HepG2 (cell line): ENCODE data around the gene P3H4. TPM values are rescaled to one million over a fixed set of nuclear protein-coding genes. Genes with fewer than 3 reads are reported as not detected.

Experiments
- ATF1 ChIP-seq: IDR thresholded peaks from 2 replicates; pipeline ENCODE4 v1.6.1; 2016; ENCODE audit warnings: mild to moderate bottlenecking, control low read depth
- HDAC2 ChIP-seq: sonication (generic); formaldehyde crosslinking; IDR thresholded peaks from 2 replicates; pipeline ENCODE4 v1.4.0; 2020; ENCODE audit warnings: missing genetic modification reagents
- MED13 ChIP-seq: sonication (generic); formaldehyde crosslinking; IDR thresholded peaks from 2 replicates; pipeline ENCODE4 v1.5.0; 2020; ENCODE audit warnings: missing genetic modification reagents
- MED8 ChIP-seq: sonication (generic); formaldehyde crosslinking; IDR thresholded peaks from 2 replicates; pipeline ENCODE4 v1.8.1; 2023; ENCODE audit warnings: mild to moderate bottlenecking, missing genetic modification reagents; ENCODE audit not compliant: insufficient replicate concordance
- MTA1 ChIP-seq: sonication (generic); formaldehyde crosslinking; IDR thresholded peaks from 2 replicates; pipeline ENCODE4 v1.4.0; 2020; ENCODE audit warnings: missing genetic modification reagents, mild to moderate bottlenecking, borderline replicate concordance
- NRL ChIP-seq: sonication (generic); formaldehyde crosslinking; IDR thresholded peaks from 2 replicates; pipeline ENCODE4 v1.5.0; 2020; ENCODE audit warnings: missing genetic modification reagents, mild to moderate bottlenecking, moderate library complexity, borderline replicate concordance
- PHF21A ChIP-seq: sonication (generic); formaldehyde crosslinking; IDR thresholded peaks from 2 replicates; pipeline ENCODE4 v1.5.0; 2020; ENCODE audit warnings: mild to moderate bottlenecking, missing genetic modification reagents
- PHF5A ChIP-seq: IDR thresholded peaks from one replicate; pipeline ENCODE4 v1.6.1; 2018; ENCODE audit warnings: low read depth, missing genetic modification reagents; ENCODE audit not compliant: unreplicated experiment
- THAP11 ChIP-seq: IDR thresholded peaks from 2 replicates; pipeline ENCODE4 v1.6.1; 2016; ENCODE audit warnings: missing biosample characterization, missing genetic modification reagents
- ZMYM4 ChIP-seq: sonication (generic); formaldehyde crosslinking; IDR thresholded peaks from 2 replicates; pipeline ENCODE4 v1.8.1; 2023; ENCODE audit warnings: mild to moderate bottlenecking, missing genetic modification reagents
- ZNF766 ChIP-seq: sonication (generic); formaldehyde crosslinking; IDR thresholded peaks from 2 replicates; pipeline ENCODE4 v1.5.0; 2020; ENCODE audit warnings: missing genetic modification reagents, borderline replicate concordance
- ZNF891 ChIP-seq: sonication (generic); formaldehyde crosslinking; IDR thresholded peaks from 2 replicates; pipeline ENCODE4 v1.5.0; 2020; ENCODE audit warnings: mild to moderate bottlenecking, missing genetic modification reagents
- polyA plus RNA-seq, 8 experiments: library from polyadenylated mRNA; depleted of rRNA in 3 of 8; stranded (reverse) in 7 of 8; unstranded in 1 of 8; fragments of >200 nt; fragmentation: Illumina TruSeq in 4 of 8; extraction: Trizol in 4 of 8; gene quantifications; 2 replicates each; pipeline versions ENCODE4 v1.2.1 to v1.2.3, GENCODE V29; 2011 to 2016; ENCODE audit warnings: low read depth in 4 of 8, missing spikeins in 1 of 8, mixed read lengths in 1 of 8; ENCODE audit not compliant: insufficient read depth in 1 of 8
- total RNA-seq, 5 experiments: library from RNA; depleted of rRNA; stranded (reverse); fragments of >200 nt; fragmentation: Illumina TruSeq; extraction: Trizol; gene quantifications; 2 replicates each; pipeline ENCODE4 v1.2.3, GENCODE V29; 2016; ENCODE audit warnings: low read depth in 1 of 5
- TF ChIP-seq, protein P1 (sequence below): IDR thresholded peaks from 2 replicates; pipeline ENCODE4 v1.6.1; 2012; ENCODE audit warnings: low read depth, low read length, improper control_type of control experiment
- TF ChIP-seq, protein P2 (sequence below): sonication (generic); formaldehyde crosslinking; IDR thresholded peaks from 2 replicates; pipeline ENCODE4 v1.4.0; 2020; ENCODE audit warnings: missing genetic modification reagents, mild to moderate bottlenecking, borderline replicate concordance
- TF ChIP-seq, protein P3 (sequence below), 2 experiments: IDR thresholded peaks; 2 replicates each; pipeline ENCODE4 v1.6.1; 2011 to 2012; ENCODE audit warnings: low read length in 2 of 2, borderline replicate concordance in 1 of 2, low read depth in 1 of 2, mild to moderate bottlenecking in 1 of 2, moderate library complexity in 1 of 2
- TF ChIP-seq, protein P4 (sequence below): sonication (generic); formaldehyde crosslinking; IDR thresholded peaks from 2 replicates; pipeline ENCODE4 v1.5.1; 2020; ENCODE audit warnings: mild to moderate bottlenecking, missing genetic modification reagents, moderate library complexity

P3H4 gene
- total and polyA plus RNA-seq, 2 of the 13 experiments (the other 11 are each of a cell fraction or from before 2014, with no cell fraction given) = 37.1 to 50.6 TPM

DNA sequence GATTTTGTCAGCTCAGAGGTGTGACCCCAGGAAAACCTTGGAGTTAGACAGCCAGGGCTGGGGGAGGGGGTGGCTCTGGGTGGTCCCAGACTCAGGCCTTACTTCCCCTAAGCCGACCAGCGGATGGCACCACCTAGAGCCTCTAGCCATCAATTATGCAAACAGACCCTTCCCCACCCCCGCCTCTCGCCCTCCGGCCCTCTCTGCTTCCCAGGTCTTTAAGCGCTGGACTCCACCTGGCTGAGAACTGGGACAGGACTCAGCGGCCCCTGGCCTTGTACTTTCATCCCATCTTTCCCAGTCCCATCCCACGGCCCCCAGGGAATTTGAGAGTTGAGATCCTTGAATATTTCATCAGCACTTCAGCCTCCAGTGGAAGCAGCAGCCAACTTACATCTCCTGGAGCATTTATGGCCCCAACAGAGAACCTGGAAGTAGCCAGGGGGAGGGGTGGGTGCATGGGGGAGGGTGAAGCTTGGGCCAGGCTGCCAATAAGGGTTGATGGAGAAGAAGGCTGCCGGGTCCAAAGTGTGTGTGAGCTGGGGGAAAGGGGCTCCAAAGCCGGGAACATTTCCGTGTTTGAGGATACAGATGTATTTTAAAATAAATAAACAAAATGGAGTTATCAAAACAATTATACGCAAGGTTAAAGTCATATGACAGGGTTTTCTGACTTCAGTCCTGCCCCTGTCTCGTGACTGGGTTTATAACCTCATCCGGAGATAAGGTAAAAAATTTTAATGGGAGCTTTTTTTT lies 17.8 kb downstream of the P3H4 start (continued):
- TF ChIP-seq, protein P1, sequence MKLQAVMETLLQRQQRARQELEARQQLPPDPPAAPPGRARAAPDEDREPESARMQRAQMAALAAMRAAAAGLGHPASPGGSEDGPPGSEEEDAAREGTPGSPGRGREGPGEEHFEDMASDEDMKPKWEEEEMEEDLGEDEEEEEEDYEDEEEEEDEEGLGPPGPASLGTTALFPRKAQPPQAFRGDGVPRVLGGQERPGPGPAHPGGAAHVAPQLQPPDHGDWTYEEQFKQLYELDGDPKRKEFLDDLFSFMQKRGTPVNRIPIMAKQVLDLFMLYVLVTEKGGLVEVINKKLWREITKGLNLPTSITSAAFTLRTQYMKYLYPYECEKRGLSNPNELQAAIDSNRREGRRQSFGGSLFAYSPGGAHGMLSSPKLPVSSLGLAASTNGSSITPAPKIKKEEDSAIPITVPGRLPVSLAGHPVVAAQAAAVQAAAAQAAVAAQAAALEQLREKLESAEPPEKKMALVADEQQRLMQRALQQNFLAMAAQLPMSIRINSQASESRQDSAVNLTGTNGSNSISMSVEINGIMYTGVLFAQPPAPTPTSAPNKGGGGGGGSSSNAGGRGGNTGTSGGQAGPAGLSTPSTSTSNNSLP = no peak
- TF ChIP-seq, protein P2, sequence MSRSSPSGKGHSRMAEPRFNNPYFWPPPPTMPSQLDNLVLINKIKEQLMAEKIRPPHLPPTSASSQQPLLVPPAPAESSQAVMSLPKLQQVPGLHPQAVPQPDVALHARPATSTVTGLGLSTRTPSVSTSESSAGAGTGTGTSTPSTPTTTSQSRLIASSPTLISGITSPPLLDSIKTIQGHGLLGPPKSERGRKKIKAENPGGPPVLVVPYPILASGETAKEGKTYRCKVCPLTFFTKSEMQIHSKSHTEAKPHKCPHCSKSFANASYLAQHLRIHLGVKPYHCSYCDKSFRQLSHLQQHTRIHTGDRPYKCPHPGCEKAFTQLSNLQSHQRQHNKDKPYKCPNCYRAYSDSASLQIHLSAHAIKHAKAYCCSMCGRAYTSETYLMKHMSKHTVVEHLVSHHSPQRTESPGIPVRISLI (CRISPR knock-in tag) = no peak
- TF ChIP-seq, protein P3, sequence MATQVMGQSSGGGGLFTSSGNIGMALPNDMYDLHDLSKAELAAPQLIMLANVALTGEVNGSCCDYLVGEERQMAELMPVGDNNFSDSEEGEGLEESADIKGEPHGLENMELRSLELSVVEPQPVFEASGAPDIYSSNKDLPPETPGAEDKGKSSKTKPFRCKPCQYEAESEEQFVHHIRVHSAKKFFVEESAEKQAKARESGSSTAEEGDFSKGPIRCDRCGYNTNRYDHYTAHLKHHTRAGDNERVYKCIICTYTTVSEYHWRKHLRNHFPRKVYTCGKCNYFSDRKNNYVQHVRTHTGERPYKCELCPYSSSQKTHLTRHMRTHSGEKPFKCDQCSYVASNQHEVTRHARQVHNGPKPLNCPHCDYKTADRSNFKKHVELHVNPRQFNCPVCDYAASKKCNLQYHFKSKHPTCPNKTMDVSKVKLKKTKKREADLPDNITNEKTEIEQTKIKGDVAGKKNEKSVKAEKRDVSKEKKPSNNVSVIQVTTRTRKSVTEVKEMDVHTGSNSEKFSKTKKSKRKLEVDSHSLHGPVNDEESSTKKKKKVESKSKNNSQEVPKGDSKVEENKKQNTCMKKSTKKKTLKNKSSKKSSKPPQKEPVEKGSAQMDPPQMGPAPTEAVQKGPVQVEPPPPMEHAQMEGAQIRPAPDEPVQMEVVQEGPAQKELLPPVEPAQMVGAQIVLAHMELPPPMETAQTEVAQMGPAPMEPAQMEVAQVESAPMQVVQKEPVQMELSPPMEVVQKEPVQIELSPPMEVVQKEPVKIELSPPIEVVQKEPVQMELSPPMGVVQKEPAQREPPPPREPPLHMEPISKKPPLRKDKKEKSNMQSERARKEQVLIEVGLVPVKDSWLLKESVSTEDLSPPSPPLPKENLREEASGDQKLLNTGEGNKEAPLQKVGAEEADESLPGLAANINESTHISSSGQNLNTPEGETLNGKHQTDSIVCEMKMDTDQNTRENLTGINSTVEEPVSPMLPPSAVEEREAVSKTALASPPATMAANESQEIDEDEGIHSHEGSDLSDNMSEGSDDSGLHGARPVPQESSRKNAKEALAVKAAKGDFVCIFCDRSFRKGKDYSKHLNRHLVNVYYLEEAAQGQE (IDR thresholded peaks at IDR 0.05; ENCODE audit: borderline replicate concordance in 1 of 2, low read depth in 1 of 2, low read length in 2 of 2) = 0 out of 4 replicates have a peak, but pooled peaks of 1 of the 2 experiments have one; percentile 10
- peak; percentile 31; the same call in 1 of the 2 replicates for TF ChIP-seq HDAC2 (CRISPR knock-in tag)
- 0 out of 2 replicates have a peak, but pooled peaks have one; percentile 26 for TF ChIP-seq MED13 (CRISPR knock-in tag)
- TF ChIP-seq PHF21A = peak; percentile 68
- TF ChIP-seq ATF1 (CRISPR knock-in tag) = no peak
- TF ChIP-seq, protein P4, sequence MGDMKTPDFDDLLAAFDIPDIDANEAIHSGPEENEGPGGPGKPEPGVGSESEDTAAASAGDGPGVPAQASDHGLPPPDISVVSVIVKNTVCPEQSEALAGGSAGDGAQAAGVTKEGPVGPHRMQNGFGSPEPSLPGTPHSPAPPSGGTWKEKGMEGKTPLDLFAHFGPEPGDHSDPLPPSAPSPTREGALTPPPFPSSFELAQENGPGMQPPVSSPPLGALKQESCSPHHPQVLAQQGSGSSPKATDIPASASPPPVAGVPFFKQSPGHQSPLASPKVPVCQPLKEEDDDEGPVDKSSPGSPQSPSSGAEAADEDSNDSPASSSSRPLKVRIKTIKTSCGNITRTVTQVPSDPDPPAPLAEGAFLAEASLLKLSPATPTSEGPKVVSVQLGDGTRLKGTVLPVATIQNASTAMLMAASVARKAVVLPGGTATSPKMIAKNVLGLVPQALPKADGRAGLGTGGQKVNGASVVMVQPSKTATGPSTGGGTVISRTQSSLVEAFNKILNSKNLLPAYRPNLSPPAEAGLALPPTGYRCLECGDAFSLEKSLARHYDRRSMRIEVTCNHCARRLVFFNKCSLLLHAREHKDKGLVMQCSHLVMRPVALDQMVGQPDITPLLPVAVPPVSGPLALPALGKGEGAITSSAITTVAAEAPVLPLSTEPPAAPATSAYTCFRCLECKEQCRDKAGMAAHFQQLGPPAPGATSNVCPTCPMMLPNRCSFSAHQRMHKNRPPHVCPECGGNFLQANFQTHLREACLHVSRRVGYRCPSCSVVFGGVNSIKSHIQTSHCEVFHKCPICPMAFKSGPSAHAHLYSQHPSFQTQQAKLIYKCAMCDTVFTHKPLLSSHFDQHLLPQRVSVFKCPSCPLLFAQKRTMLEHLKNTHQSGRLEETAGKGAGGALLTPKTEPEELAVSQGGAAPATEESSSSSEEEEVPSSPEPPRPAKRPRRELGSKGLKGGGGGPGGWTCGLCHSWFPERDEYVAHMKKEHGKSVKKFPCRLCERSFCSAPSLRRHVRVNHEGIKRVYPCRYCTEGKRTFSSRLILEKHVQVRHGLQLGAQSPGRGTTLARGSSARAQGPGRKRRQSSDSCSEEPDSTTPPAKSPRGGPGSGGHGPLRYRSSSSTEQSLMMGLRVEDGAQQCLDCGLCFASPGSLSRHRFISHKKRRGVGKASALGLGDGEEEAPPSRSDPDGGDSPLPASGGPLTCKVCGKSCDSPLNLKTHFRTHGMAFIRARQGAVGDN (CRISPR knock-in tag) = peak; percentile 49
- peak; percentile 10; the same call in 1 of the 2 replicates for TF ChIP-seq THAP11 (CRISPR knock-in tag)
- no peak for TF ChIP-seq ZNF766
- TF ChIP-seq MED8 = no peak
- peak; percentile 88; the same call in 1 of the 2 replicates for TF ChIP-seq ZNF891 (CRISPR knock-in tag)
- TF ChIP-seq NRL (CRISPR knock-in tag) = peak; percentile 67; the same call in 1 of the 2 replicates
- TF ChIP-seq MTA1 (CRISPR knock-in tag) = 0 out of 2 replicates have a peak, but pooled peaks have one; percentile 16
- peak; percentile 31; the same call in 1 of the 2 replicates for TF ChIP-seq ZMYM4 (CRISPR knock-in tag)
- TF ChIP-seq PHF5A (CRISPR knock-in tag) = no peak
